ENCODE results near the gene SEMA6A. TPM values are rescaled to one million over a fixed set of nuclear protein-coding genes. Genes with fewer than 3 reads are reported as not detected.

Gene SEMA6A
- total RNA-seq, 2 experiments from 2014 or later: not detected

- peaks cover 78% of the 10 kb centered on the region for H3K36me3 Mint-ChIP-seq (ENCODE audit: low read depth)
- CTCF ChIA-PET: no interaction called here
Observed at GRCh38 chr5:116469631-116470030, 105.0 kb downstream of the SEMA6A start.

DNA sequence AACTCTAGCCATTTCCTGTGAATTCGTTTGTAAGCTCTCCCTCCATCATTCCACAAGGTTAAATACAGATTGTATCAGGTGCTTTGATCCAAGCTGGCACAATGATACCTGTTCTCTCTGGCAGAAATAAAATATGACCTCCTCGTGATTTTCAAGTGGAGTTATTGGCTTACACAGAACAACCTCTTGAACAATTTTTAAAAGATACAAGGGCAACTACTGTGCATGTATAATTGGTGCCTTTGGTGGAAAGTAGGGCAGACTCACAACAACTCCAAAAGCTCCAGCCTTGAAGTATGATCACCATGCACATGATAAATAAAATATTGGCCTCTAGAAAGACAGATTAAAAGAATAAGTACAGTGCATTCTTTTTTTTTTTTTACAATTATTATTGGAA, 106.0 kb downstream of the SEMA6A start:
- Histone ChIP-seq H3K36me3 (ENCODE audit: insufficient read depth, low read length) (no peaks in the 10 kb centered on the region), H3K27ac (ENCODE audit: low read depth in 1 of 2, low read length in 2 of 2) (no peak overlapping the region), H3K4me3 (ENCODE audit: low read length) (no peak overlapping the region), H3K4me1 (ENCODE audit: insufficient read depth, low read length) (no peaks in the 10 kb centered on the region), H3K9me3 (ENCODE audit: control insufficient read depth in 1 of 2, insufficient read depth in 1 of 2, low read length in 2 of 2) (no peaks in the 10 kb centered on the region), H3K27me3 (ENCODE audit: control insufficient read depth in 1 of 2, insufficient read depth in 2 of 2, low read length in 2 of 2) (no peaks in the 10 kb centered on the region)
- intact Hi-C loops (cut with DNase I, micrococcal nuclease): no loop called here
- POLR2A ChIA-PET: no interaction called here
- H3K36me3 Mint-ChIP-seq (ENCODE audit: low read depth): peaks cover 73% of the 10 kb centered on the region
- ATAC-seq (ENCODE audit: poor library complexity): no peak
- TF ChIP-seq CTCF (IDR thresholded peaks at IDR 0.05): no peak
- H3K4me1 Mint-ChIP-seq (ENCODE audit: low read depth): peaks cover 10% of the 10 kb centered on the region
- no peaks in the 10 kb centered on the region for H3K27me3 Mint-ChIP-seq
- DNase-seq: no peak
- peaks cover 6% of the 10 kb centered on the region for H3K9me3 Mint-ChIP-seq
- no peak overlapping the region for H3K4me3 Mint-ChIP-seq
- H3K27ac Mint-ChIP-seq: no peak overlapping the region
- CTCF ChIA-PET: no interaction called here

More at GRCh38 chr5:116469631-116470030, 105.0 kb downstream of the SEMA6A start:
- H3K9me3 ChIP-seq (ENCODE audit: control insufficient read depth in 1 of 2, insufficient read depth in 1 of 2, low read length in 2 of 2): no peaks in the 10 kb centered on the region
- intact Hi-C loops (cut with DNase I, micrococcal nuclease): no loop called here
- H3K4me3 ChIP-seq (ENCODE audit: low read length): no peak overlapping the region
- Mint-ChIP-seq H3K9me3 (peaks cover 5% of the 10 kb centered on the region), H3K4me1 (ENCODE audit: low read depth) (peaks cover 10% of the 10 kb centered on the region), H3K4me3 (no peak overlapping the region), H3K27me3 (no peaks in the 10 kb centered on the region), H3K27ac (no peak overlapping the region)
- no peaks in the 10 kb centered on the region for H3K36me3 ChIP-seq (ENCODE audit: insufficient read depth, low read length)
- POLR2A ChIA-PET: no interaction called here
- ATAC-seq (ENCODE audit: poor library complexity): no peak
- no peak for TF ChIP-seq CTCF (IDR thresholded peaks at IDR 0.05)
- H3K27me3 ChIP-seq (ENCODE audit: control insufficient read depth in 1 of 2, insufficient read depth in 2 of 2, low read length in 2 of 2): no peaks in the 10 kb centered on the region
- DNase-seq: no peak
- no peaks in the 10 kb centered on the region for H3K4me1 ChIP-seq (ENCODE audit: insufficient read depth, low read length)
- no peak overlapping the region for H3K27ac ChIP-seq (ENCODE audit: low read depth in 1 of 2, low read length in 2 of 2)

DNA sequence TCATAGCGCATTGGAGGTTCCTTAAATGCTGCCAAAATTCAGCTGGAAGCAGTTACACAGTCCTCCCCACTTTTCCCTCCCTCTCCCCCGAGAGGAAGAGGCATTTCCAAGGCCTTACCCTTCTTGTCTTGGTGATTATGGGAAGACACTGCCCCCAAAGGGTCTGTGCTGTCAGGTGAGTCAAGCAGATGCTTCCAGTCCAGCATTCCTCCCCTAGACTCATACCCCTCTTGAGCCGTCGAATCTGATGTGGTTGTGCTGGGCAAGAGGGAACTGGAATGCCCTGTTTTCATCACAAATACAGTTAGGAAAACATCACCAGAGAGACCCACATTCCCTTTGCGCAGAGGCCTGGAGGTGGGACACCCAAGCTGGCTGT, 107.2 kb downstream of the SEMA6A start:
- ChIA-PET CTCF (no interaction called here), POLR2A (no interaction called here)
- Mint-ChIP-seq H3K9me3 (peaks cover 4% of the 10 kb centered on the region), H3K27ac (no peak overlapping the region), H3K4me1 (ENCODE audit: low read depth) (peaks cover 10% of the 10 kb centered on the region), H3K27me3 (no peaks in the 10 kb centered on the region), H3K36me3 (ENCODE audit: low read depth) (peaks cover 66% of the 10 kb centered on the region), H3K4me3 (no peak overlapping the region)
- Histone ChIP-seq H3K4me1 (ENCODE audit: insufficient read depth, low read length) (no peaks in the 10 kb centered on the region), H3K27me3 (ENCODE audit: control insufficient read depth in 1 of 2, insufficient read depth in 2 of 2, low read length in 2 of 2) (no peaks in the 10 kb centered on the region), H3K9me3 (ENCODE audit: control insufficient read depth in 1 of 2, insufficient read depth in 1 of 2, low read length in 2 of 2) (no peaks in the 10 kb centered on the region), H3K36me3 (ENCODE audit: insufficient read depth, low read length) (no peaks in the 10 kb centered on the region), H3K27ac (ENCODE audit: low read depth in 1 of 2, low read length in 2 of 2) (no peak overlapping the region), H3K4me3 (ENCODE audit: low read length) (no peak overlapping the region)
- ATAC-seq (ENCODE audit: poor library complexity): no peak
- TF ChIP-seq CTCF (IDR thresholded peaks at IDR 0.05): no peak
- no peak for DNase-seq
- intact Hi-C loops (cut with DNase I, micrococcal nuclease): no loop called here
